PFSK-1 (cell line): ENCODE results near the gene SLC24A4.

ENCODE experiments used
- FOXP2 ChIP-seq: optimal IDR thresholded peaks from 2 replicates; pipeline ENCODE3; 2011; ENCODE audit warnings: borderline replicate concordance, control low read depth, inconsistent platforms; ENCODE audit not compliant: insufficient read depth; ENCODE audit errors: extremely low read length, extremely low read depth
- POLR2AphosphoS5 ChIP-seq: IDR thresholded peaks from 2 replicates; pipeline ENCODE4 v1.6.1; 2012; ENCODE audit warnings: low read depth, mild to moderate bottlenecking, control low read depth, low read length, moderate library complexity
- REST ChIP-seq, 2 experiments: IDR thresholded peaks; 2 replicates each; pipeline versions ENCODE4 v1.6.1 to v1.8.0; 2011 to 2012; ENCODE audit warnings: low read depth in 2 of 2, low read length in 2 of 2, control low read depth in 1 of 2, inconsistent platforms in 1 of 2, mild to moderate bottlenecking in 1 of 2, moderate library complexity in 1 of 2; ENCODE audit not compliant: insufficient read depth in 1 of 2
- SIN3A ChIP-seq: IDR thresholded peaks from 2 replicates; pipeline ENCODE4 v1.6.1; 2012; ENCODE audit warnings: mild to moderate bottlenecking, low read length, moderate library complexity, borderline replicate concordance; ENCODE audit not compliant: insufficient read depth
- TAF1 ChIP-seq: IDR thresholded peaks from 2 replicates; pipeline ENCODE4 v1.6.1; 2012; ENCODE audit warnings: low read length, control low read depth, borderline replicate concordance; ENCODE audit not compliant: insufficient read depth

- no peak for TF ChIP-seq POLR2AphosphoS5
- no peak for TF ChIP-seq TAF1
- no peak for TF ChIP-seq REST (IDR thresholded peaks at IDR 0.05; ENCODE audit: insufficient read depth in 1 of 2, low read depth in 2 of 2, low read length in 2 of 2)
- TF ChIP-seq SIN3A = no peak
- no peak for TF ChIP-seq FOXP2
Measured at GRCh38 chr14:92309968-92310530, 12.9 kb upstream of the SLC24A4 start.
